HepG2 (cell line): ENCODE data around the gene SERINC2. TPM values are rescaled to one million over a fixed set of nuclear protein-coding genes. Genes with fewer than 3 reads are reported as not detected.
A peak's percentile ranks its signal among the peaks of the same experiment; 100 is the strongest.

Experiments
- ATF1 ChIP-seq: IDR thresholded peaks from 2 replicates; pipeline ENCODE4 v1.6.1; 2016; ENCODE audit warnings: mild to moderate bottlenecking, control low read depth
- CBFB ChIP-seq: sonication (generic); formaldehyde crosslinking; IDR thresholded peaks from 2 replicates; pipeline ENCODE4 v1.4.0; 2020; ENCODE audit warnings: missing genetic modification reagents
- ESRRA ChIP-seq: sonication (generic); formaldehyde crosslinking; IDR thresholded peaks from 2 replicates; pipeline ENCODE4 v1.5.1; 2020; ENCODE audit warnings: mild to moderate bottlenecking, low read depth, missing genetic modification reagents
- FOSL1 ChIP-seq: sonication (generic); formaldehyde crosslinking; IDR thresholded peaks from 2 replicates; pipeline ENCODE4 v1.9.0; 2021; ENCODE audit warnings: missing genetic modification reagents, borderline replicate concordance
- HES4 ChIP-seq: sonication (generic); formaldehyde crosslinking; IDR thresholded peaks from 2 replicates; pipeline ENCODE4 v1.9.0; 2021; ENCODE audit warnings: mild to moderate bottlenecking, missing genetic modification reagents, borderline replicate concordance
- JARID2 ChIP-seq: sonication (generic); formaldehyde crosslinking; IDR thresholded peaks from 2 replicates; pipeline ENCODE4 v1.8.1; 2023; ENCODE audit warnings: missing genetic modification reagents, inconsistent platforms; ENCODE audit not compliant: insufficient replicate concordance
- NFYB ChIP-seq: sonication (generic); formaldehyde crosslinking; IDR thresholded peaks from 2 replicates; pipeline ENCODE4 v1.4.0; 2020; ENCODE audit warnings: missing genetic modification reagents
- POLR2AphosphoS5 ChIP-seq: IDR thresholded peaks from 2 replicates; pipeline ENCODE4 v1.6.1; 2012; ENCODE audit warnings: low read depth, low read length
- RARG ChIP-seq: sonication (generic); formaldehyde crosslinking; IDR thresholded peaks from 2 replicates; pipeline ENCODE4 v1.4.0; 2020; ENCODE audit warnings: low read depth, mild to moderate bottlenecking, missing genetic modification reagents
- ZNF337 ChIP-seq: sonication (generic); formaldehyde crosslinking; IDR thresholded peaks from 2 replicates; pipeline ENCODE4 v1.5.1; 2020; ENCODE audit warnings: missing genetic modification reagents, low read depth, mild to moderate bottlenecking, borderline replicate concordance
- ZNF556 ChIP-seq: sonication (generic); formaldehyde crosslinking; IDR thresholded peaks from 2 replicates; pipeline ENCODE4 v1.4.0; 2020; ENCODE audit warnings: mild to moderate bottlenecking, missing genetic modification reagents, borderline replicate concordance
- ZNF598 ChIP-seq: sonication (generic); formaldehyde crosslinking; IDR thresholded peaks from 2 replicates; pipeline ENCODE4 v1.5.1; 2020; ENCODE audit warnings: mild to moderate bottlenecking, missing genetic modification reagents, borderline replicate concordance
- ZNF747 ChIP-seq: sonication (generic); formaldehyde crosslinking; IDR thresholded peaks from 2 replicates; pipeline ENCODE4 v1.8.1; 2023; ENCODE audit warnings: missing genetic modification reagents, mild to moderate bottlenecking, borderline replicate concordance
- ZNF777 ChIP-seq: sonication (generic); formaldehyde crosslinking; IDR thresholded peaks from 2 replicates; pipeline ENCODE4 v1.4.0; 2020; ENCODE audit warnings: missing genetic modification reagents
- ZNF782 ChIP-seq: sonication (generic); formaldehyde crosslinking; IDR thresholded peaks from 2 replicates; pipeline ENCODE4 v1.4.0; 2020; ENCODE audit warnings: missing genetic modification reagents, mild to moderate bottlenecking, borderline replicate concordance
- polyA plus RNA-seq, 8 experiments: library from polyadenylated mRNA; depleted of rRNA in 3 of 8; stranded (reverse) in 7 of 8; unstranded in 1 of 8; fragments of >200 nt; fragmentation: Illumina TruSeq in 4 of 8; extraction: Trizol in 4 of 8; gene quantifications; 2 replicates each; pipeline versions ENCODE4 v1.2.1 to v1.2.3, GENCODE V29; 2011 to 2016; ENCODE audit warnings: low read depth in 4 of 8, missing spikeins in 1 of 8, mixed read lengths in 1 of 8; ENCODE audit not compliant: insufficient read depth in 1 of 8
- total RNA-seq, 5 experiments: library from RNA; depleted of rRNA; stranded (reverse); fragments of >200 nt; fragmentation: Illumina TruSeq; extraction: Trizol; gene quantifications; 2 replicates each; pipeline ENCODE4 v1.2.3, GENCODE V29; 2016; ENCODE audit warnings: low read depth in 1 of 5
- TF ChIP-seq, protein P1 (sequence below): sonication (generic); formaldehyde crosslinking; IDR thresholded peaks from 2 replicates; pipeline ENCODE4 v1.9.0; 2021; ENCODE audit warnings: missing genetic modification reagents, mild to moderate bottlenecking, borderline replicate concordance
- TF ChIP-seq, protein P2 (sequence below): sonication (generic); formaldehyde crosslinking; IDR thresholded peaks from 2 replicates; pipeline ENCODE4 v1.5.0; 2020; ENCODE audit warnings: missing genetic modification reagents
- TF ChIP-seq, protein P3 (sequence below): IDR thresholded peaks from 2 replicates; pipeline ENCODE4 v1.6.1; 2012; ENCODE audit warnings: inconsistent platforms
- TF ChIP-seq, protein P4 (sequence below): IDR thresholded peaks from 2 replicates; pipeline ENCODE4 v1.6.1; 2016
- TF ChIP-seq, protein P5 (sequence below): sonication (generic); formaldehyde crosslinking; IDR thresholded peaks from 2 replicates; pipeline ENCODE4 v1.5.0; 2020; ENCODE audit warnings: missing genetic modification reagents, mild to moderate bottlenecking, borderline replicate concordance
- TF ChIP-seq, protein P6 (sequence below): sonication (generic); formaldehyde crosslinking; IDR thresholded peaks from 2 replicates; pipeline ENCODE4 v1.4.0; 2020; ENCODE audit warnings: missing genetic modification reagents
- TF ChIP-seq, protein P7 (sequence below): sonication (generic); formaldehyde crosslinking; IDR thresholded peaks from 2 replicates; pipeline ENCODE4 v1.4.0; 2020; ENCODE audit warnings: mild to moderate bottlenecking, missing genetic modification reagents

SERINC2 gene
- total and polyA plus RNA-seq, 2 of the 13 experiments (the other 11 are each of a cell fraction or from before 2014, with no cell fraction given): 4.8 to 126 TPM

DNA sequence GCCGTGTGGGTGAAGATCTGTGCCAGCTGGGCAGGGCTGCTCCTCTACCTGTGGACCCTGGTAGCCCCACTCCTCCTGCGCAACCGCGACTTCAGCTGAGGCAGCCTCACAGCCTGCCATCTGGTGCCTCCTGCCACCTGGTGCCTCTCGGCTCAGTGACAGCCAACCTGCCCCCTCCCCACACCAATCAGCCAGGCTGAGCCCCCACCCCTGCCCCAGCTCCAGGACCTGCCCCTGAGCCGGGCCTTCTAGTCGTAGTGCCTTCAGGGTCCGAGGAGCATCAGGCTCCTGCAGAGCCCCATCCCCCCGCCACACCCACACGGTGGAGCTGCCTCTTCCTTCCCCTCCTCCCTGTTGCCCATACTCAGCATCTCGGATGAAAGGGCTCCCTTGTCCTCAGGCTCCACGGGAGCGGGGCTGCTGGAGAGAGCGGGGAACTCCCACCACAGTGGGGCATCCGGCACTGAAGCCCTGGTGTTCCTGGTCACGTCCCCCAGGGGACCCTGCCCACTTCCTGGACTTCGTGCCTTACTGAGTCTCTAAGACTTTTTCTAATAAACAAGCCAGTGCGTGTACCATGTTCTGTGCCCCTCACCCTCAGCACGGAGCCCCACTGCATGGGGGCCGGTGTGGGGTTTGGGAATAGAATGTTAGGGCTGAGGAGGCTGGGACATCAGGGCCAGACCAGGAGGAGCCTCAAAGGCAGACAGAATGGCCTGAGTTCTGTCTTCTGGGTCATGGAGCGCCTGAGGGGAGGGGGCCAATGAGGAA is 21.3 kb downstream of the SERINC2 start (continued):
- TF ChIP-seq CBFB (CRISPR knock-in tag) (no peak), FOSL1 (CRISPR knock-in tag) (no peak), ZNF556 (CRISPR knock-in tag) (peak; percentile 88; the same call in 1 of the 2 replicates), ATF1 (CRISPR knock-in tag) (no peak), POLR2AphosphoS5 (0 out of 2 replicates have a peak, but pooled peaks have one; percentile 29), ZNF337 (CRISPR knock-in tag) (no peak; the same call in 1 of the 2 replicates), ZNF782 (CRISPR knock-in tag) (no peak), NFYB (CRISPR knock-in tag) (no peak), JARID2 (CRISPR knock-in tag) (no peak), ESRRA (CRISPR knock-in tag) (peak; percentile 83; the same call in 1 of the 2 replicates), RARG (no peak), ZNF747 (CRISPR knock-in tag) (peak; percentile 69), HES4 (CRISPR knock-in tag) (peak; percentile 18; the same call in 1 of the 2 replicates), ZNF598 (CRISPR knock-in tag) (no peak), ZNF777 (CRISPR knock-in tag) (no peak)
- TF ChIP-seq, protein P1, sequence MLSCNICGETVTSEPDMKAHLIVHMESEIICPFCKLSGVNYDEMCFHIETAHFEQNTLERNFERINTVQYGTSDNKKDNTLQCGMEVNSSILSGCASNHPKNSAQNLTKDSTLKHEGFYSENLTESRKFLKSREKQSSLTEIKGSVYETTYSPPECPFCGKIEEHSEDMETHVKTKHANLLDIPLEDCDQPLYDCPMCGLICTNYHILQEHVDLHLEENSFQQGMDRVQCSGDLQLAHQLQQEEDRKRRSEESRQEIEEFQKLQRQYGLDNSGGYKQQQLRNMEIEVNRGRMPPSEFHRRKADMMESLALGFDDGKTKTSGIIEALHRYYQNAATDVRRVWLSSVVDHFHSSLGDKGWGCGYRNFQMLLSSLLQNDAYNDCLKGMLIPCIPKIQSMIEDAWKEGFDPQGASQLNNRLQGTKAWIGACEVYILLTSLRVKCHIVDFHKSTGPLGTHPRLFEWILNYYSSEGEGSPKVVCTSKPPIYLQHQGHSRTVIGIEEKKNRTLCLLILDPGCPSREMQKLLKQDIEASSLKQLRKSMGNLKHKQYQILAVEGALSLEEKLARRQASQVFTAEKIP (CRISPR knock-in tag): no peak
- TF ChIP-seq, protein P2, sequence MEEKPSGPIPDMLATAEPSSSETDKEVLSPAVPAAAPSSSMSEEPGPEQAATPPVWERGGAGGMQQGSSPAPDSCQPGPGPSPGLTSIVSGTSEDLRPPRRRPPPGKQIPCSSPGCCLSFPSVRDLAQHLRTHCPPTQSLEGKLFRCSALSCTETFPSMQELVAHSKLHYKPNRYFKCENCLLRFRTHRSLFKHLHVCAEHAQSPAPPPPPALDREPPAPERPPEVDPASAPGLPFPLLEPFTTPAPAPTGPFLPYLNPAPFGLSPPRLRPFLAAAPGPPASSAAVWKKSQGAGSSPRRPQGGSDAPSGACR: peak; percentile 91
- TF ChIP-seq, protein P3, sequence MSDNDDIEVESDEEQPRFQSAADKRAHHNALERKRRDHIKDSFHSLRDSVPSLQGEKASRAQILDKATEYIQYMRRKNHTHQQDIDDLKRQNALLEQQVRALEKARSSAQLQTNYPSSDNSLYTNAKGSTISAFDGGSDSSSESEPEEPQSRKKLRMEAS: peak; percentile 63; the same call in 1 of the 2 replicates
- TF ChIP-seq, protein P4, sequence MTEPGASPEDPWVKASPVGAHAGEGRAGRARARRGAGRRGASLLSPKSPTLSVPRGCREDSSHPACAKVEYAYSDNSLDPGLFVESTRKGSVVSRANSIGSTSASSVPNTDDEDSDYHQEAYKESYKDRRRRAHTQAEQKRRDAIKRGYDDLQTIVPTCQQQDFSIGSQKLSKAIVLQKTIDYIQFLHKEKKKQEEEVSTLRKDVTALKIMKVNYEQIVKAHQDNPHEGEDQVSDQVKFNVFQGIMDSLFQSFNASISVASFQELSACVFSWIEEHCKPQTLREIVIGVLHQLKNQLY (CRISPR knock-in tag): peak; percentile 87
- TF ChIP-seq, protein P5, sequence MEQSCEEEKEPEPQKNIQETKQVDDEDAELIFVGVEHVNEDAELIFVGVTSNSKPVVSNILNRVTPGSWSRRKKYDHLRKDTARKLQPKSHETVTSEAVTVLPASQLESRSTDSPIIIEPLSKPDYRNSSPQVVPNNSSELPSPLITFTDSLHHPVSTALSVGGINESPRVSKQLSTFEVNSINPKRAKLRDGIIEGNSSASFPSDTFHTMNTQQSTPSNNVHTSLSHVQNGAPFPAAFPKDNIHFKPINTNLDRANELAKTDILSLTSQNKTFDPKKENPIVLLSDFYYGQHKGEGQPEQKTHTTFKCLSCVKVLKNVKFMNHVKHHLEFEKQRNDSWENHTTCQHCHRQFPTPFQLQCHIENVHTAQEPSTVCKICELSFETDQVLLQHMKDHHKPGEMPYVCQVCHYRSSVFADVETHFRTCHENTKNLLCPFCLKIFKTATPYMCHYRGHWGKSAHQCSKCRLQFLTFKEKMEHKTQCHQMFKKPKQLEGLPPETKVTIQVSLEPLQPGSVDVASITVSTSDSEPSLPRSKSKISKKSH: no peak
- TF ChIP-seq, protein P6, sequence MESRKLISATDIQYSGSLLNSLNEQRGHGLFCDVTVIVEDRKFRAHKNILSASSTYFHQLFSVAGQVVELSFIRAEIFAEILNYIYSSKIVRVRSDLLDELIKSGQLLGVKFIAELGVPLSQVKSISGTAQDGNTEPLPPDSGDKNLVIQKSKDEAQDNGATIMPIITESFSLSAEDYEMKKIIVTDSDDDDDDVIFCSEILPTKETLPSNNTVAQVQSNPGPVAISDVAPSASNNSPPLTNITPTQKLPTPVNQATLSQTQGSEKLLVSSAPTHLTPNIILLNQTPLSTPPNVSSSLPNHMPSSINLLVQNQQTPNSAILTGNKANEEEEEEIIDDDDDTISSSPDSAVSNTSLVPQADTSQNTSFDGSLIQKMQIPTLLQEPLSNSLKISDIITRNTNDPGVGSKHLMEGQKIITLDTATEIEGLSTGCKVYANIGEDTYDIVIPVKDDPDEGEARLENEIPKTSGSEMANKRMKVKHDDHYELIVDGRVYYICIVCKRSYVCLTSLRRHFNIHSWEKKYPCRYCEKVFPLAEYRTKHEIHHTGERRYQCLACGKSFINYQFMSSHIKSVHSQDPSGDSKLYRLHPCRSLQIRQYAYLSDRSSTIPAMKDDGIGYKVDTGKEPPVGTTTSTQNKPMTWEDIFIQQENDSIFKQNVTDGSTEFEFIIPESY (CRISPR knock-in tag): no peak; the same call in 1 of the 2 replicates
- TF ChIP-seq, protein P7, sequence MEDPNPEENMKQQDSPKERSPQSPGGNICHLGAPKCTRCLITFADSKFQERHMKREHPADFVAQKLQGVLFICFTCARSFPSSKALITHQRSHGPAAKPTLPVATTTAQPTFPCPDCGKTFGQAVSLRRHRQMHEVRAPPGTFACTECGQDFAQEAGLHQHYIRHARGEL (CRISPR knock-in tag): no peak
